B cell (primary cell): ENCODE data around the gene BZW1. TPM values are rescaled to one million over a fixed set of nuclear protein-coding genes. Genes with fewer than 3 reads are reported as not detected.

Source experiments
- ATAC-seq: fragments of 200-7000 bp; cut with Tn5 transposase; one replicate; pipeline ENCODE4 v1.10.0; 2021; ENCODE audit warnings: low read depth, mild to moderate bottlenecking, moderate number of reproducible peaks, moderate library complexity
- CTCF ChIA-PET: fragments of 350-600 bp; sonication (Branson Sonifier 250); formaldehyde crosslinking; loops from one replicate; lab custom pipeline; 2021; ENCODE audit warnings: antibody characterized with exemption, inconsistent platforms; lab: Charles Lee
- POLR2A ChIA-PET: fragments of 350-600 bp; sonication (Branson Sonifier 250); formaldehyde crosslinking; loops from one replicate; lab custom pipeline; 2021; ENCODE audit warnings: antibody characterized with exemption; lab: Charles Lee
- DNase-seq: peaks from one replicate; pipeline ENCODE4 v3.0.0; 2013
- H2AFZ ChIP-seq: 2 replicates; pipeline ENCODE4 v1.6.1; 2012; ENCODE audit warnings: mild to moderate bottlenecking, low read depth, low read length; ENCODE audit not compliant: insufficient read depth, poor library complexity, severe bottlenecking
- H3K27ac ChIP-seq, 2 donors: 1 replicate in 1 of 2; 2 replicates in 1 of 2; pipeline ENCODE4 v1.5.1; 2012 to 2013; ENCODE audit warnings: low read length in 2 of 2, mild to moderate bottlenecking in 2 of 2, moderate library complexity in 1 of 2
- H3K27me3 ChIP-seq, 4 experiments: fragments of 200-600 bp in 1 of 4; sonication (generic) in 1 of 4; replicated peaks in 1 of 4; 1 replicate in 2 of 4; 2 replicates in 2 of 4; pipeline versions ENCODE4 v1.6.1 to v1.7.0; 2013 to 2016; ENCODE audit warnings: low read length in 3 of 4, mild to moderate bottlenecking in 2 of 4, mixed read lengths in 1 of 4, moderate library complexity in 1 of 4; ENCODE audit not compliant: insufficient read depth in 4 of 4, control insufficient read depth in 3 of 4; ENCODE audit errors: control extremely low read depth in 1 of 4
- H3K36me3 ChIP-seq, 2 experiments: replicated peaks in 1 of 2; 1 replicate in 1 of 2; 2 replicates in 1 of 2; pipeline versions ENCODE4 v1.6.1 to v1.7.1; 2013; ENCODE audit warnings: low read length in 1 of 2; ENCODE audit not compliant: insufficient read depth in 2 of 2, control insufficient read depth in 1 of 2; ENCODE audit errors: control extremely low read depth in 1 of 2, extremely low read depth in 1 of 2
- H3K4me1 ChIP-seq, 2 donors: fragments of 200-600 bp in 1 of 2; sonication (generic) in 1 of 2; 1 replicate in 1 of 2; 2 replicates in 1 of 2; pipeline versions ENCODE4 v1.5.1 to v1.6.1; 2013 to 2017; ENCODE audit warnings: low read length in 2 of 2; ENCODE audit not compliant: control insufficient read depth in 2 of 2, insufficient read depth in 2 of 2
- H3K4me2 ChIP-seq: replicated peaks from 2 replicates; pipeline ENCODE3; 2012; ENCODE audit warnings: mild to moderate bottlenecking, low read depth, low read length; ENCODE audit not compliant: poor library complexity, severe bottlenecking
- H3K4me3 ChIP-seq, 5 experiments: fragments of 200-600 bp in 1 of 5; sonication (generic) in 1 of 5; 1 replicate in 3 of 5; 2 replicates in 2 of 5; pipeline versions ENCODE4 v1.5.1 to v1.7.0; 2011 to 2016; ENCODE audit warnings: low read length in 4 of 5, mild to moderate bottlenecking in 4 of 5, low read depth in 2 of 5, control low read depth in 1 of 5, moderate library complexity in 1 of 5; ENCODE audit not compliant: insufficient read depth in 1 of 5; ENCODE audit errors: control extremely low read depth in 1 of 5, extremely low read depth in 1 of 5
- H3K79me2 ChIP-seq: fragments of 200-600 bp; sonication (generic); one replicate; pipeline ENCODE4 v1.6.0; 2016; ENCODE audit warnings: low read length; ENCODE audit not compliant: control insufficient read depth, insufficient read depth
- H3K9ac ChIP-seq: fragments of 200-600 bp; sonication (generic); 2 replicates; pipeline ENCODE4 v1.6.1; 2017; ENCODE audit warnings: mild to moderate bottlenecking, low read length, moderate library complexity
- H3K9me3 ChIP-seq, 3 donors: one replicate each; pipeline versions ENCODE4 v1.6.1 to v1.7.1; 2013; ENCODE audit warnings: low read length in 2 of 3; ENCODE audit not compliant: control insufficient read depth in 2 of 3, insufficient read depth in 1 of 3; ENCODE audit errors: control extremely low read depth in 1 of 3
- H4K20me1 ChIP-seq: 2 replicates; pipeline ENCODE4 v1.6.0; 2012; ENCODE audit warnings: mild to moderate bottlenecking, low read length; ENCODE audit not compliant: insufficient read depth, control insufficient read depth, poor library complexity, severe bottlenecking
- H3K27ac Mint-ChIP-seq: one replicate; pipeline ENCODE4 v1.8.0; 2021; ENCODE audit warnings: mixed read lengths
- H3K27me3 Mint-ChIP-seq: one replicate; pipeline ENCODE4 v1.8.0; 2021; ENCODE audit warnings: mixed read lengths
- H3K4me1 Mint-ChIP-seq: one replicate; pipeline ENCODE4 v1.8.0; 2021; ENCODE audit warnings: mixed read lengths
- H3K4me3 Mint-ChIP-seq: one replicate; pipeline ENCODE4 v1.8.0; 2021; ENCODE audit warnings: mixed read lengths
- H3K9me3 Mint-ChIP-seq: one replicate; pipeline ENCODE4 v1.8.0; 2022; ENCODE audit warnings: mixed read lengths; ENCODE audit not compliant: insufficient read depth
- CTCF ChIP-seq: fragments of 200-600 bp; IDR thresholded peaks from one replicate; pipeline ENCODE4 v1.8.0; 2022; ENCODE audit warnings: antibody characterized with exemption, mild to moderate bottlenecking
- EZH2 ChIP-seq: IDR thresholded peaks from 2 replicates; pipeline ENCODE4 v1.6.1; 2012; ENCODE audit warnings: borderline replicate concordance, low read depth, mild to moderate bottlenecking, moderate library complexity, low read length; ENCODE audit not compliant: insufficient read depth, poor library complexity, severe bottlenecking
- WGBS: methylation state at CpG from one replicate; pipeline ENCODE4 v1.1.5; 2013; ENCODE audit warnings: missing lambda C conversion rate; ENCODE audit not compliant: insufficient coverage; 5-methylcytosine and 5-hydroxymethylcytosine counted together
- intact Hi-C: fragments of 100-400 bp; cut with micrococcal nuclease; formaldehyde crosslinking; loops from one replicate; pipeline ENCODE4 v1.10.0; 2022
- polyA plus RNA-seq: library from polyadenylated mRNA; depleted of rRNA; stranded (reverse); fragments of >200 nt; gene quantifications from 2 replicates; pipeline ENCODE4 v1.2.3, GENCODE V29; 2012
- total RNA-seq, 2 donors: library from RNA; stranded (reverse); fragments of 120-200 nt in 1 of 2; gene quantifications; 1 replicate in 1 of 2; 2 replicates in 1 of 2; pipeline versions ENCODE4 v1.2.3 to v1.2.4, GENCODE V29; 2013 to 2022

The BZW1 gene
- total and polyA plus RNA-seq, 2 donors (not counting 1 experiment from before 2014, with no cell fraction given), result 53.8 to 109 TPM

- Histone ChIP-seq H3K79me2 (peaks cover 17% of the 10 kb centered on the region), H3K4me3 (no peak overlapping the region), H3K36me3 (peaks cover 6 to 22% of the 10 kb centered on the region in 2 experiments), H3K4me2 (no peak overlapping the region), H2AFZ (no peak overlapping the region), H3K9ac (no peak overlapping the region), H4K20me1 (no peaks in the 10 kb centered on the region), H3K27me3 (no peaks in the 10 kb centered on the region), H3K27ac (no peak overlapping the region), H3K9me3 (no peaks in the 10 kb centered on the region), H3K4me1 (peaks cover 4 to 11% of the 10 kb centered on the region in 2 donors)
- ATAC-seq (no peak), DNase-seq (no peak)
- H3K27ac Mint-ChIP-seq, result no peak overlapping the region
- 72% methylated on average over 2 of the region's 2 CpGs for WGBS
- TF ChIP-seq EZH2 (no peak), CTCF (no peak)
- POLR2A ChIA-PET, result interaction anchor here (0.7 to 1.3 kb wide), 2 partner anchors 11 to 156 kb away, joined by 3 read pairs; no protein-coding TSS in a partner anchor
- H3K27me3 Mint-ChIP-seq, result no peaks in the 10 kb centered on the region
- peaks cover 13% of the 10 kb centered on the region for H3K4me1 Mint-ChIP-seq
- intact Hi-C loops, result loop anchor here (10.0 kb wide), 2 partner anchors 344 to 1396 kb away; partner anchors contain the start of genes NOP58 and SGO2
- no peaks in the 10 kb centered on the region for H3K9me3 Mint-ChIP-seq
- H3K4me3 Mint-ChIP-seq, result no peak overlapping the region
- CTCF ChIA-PET, result no interaction called here
Observed at GRCh38 chr2:200869014-200869413, 57.3 kb downstream of the BZW1 start.

- no peak for TF ChIP-seq CTCF
- no peak for TF ChIP-seq EZH2
- H3K4me1 ChIP-seq, result no peaks in the 10 kb centered on the region
Observed at GRCh38 chr2:200871151-200871550, 59.4 kb downstream of the BZW1 start.

More at GRCh38 chr2:200871151-200871550, 59.4 kb downstream of the BZW1 start:
- Histone ChIP-seq H3K79me2 (peaks cover 3% of the 10 kb centered on the region), H3K9ac (no peak overlapping the region), H2AFZ (no peak overlapping the region), H3K4me3 (no peak overlapping the region), H3K9me3 (no peaks in the 10 kb centered on the region), H3K36me3 (peaks cover 6 to 38% of the 10 kb centered on the region in 2 experiments), H3K27me3 (no peaks in the 10 kb centered on the region), H4K20me1 (no peaks in the 10 kb centered on the region), H3K27ac (no peak overlapping the region), H3K4me2 (no peak overlapping the region)
- WGBS, result no CpG with 5 or more reads among the region's 3 CpGs
- ChIA-PET CTCF (no interaction called here), POLR2A (interaction anchor here (0.7 kb wide), 1 partner anchor 12 kb away, joined by 3 read pairs; no protein-coding TSS in a partner anchor)
- no peaks in the 10 kb centered on the region for H3K9me3 Mint-ChIP-seq
- peaks cover 6% of the 10 kb centered on the region for H3K4me1 Mint-ChIP-seq
- no peaks in the 10 kb centered on the region for H3K27me3 Mint-ChIP-seq
- ATAC-seq (no peak), DNase-seq (no peak)
- H3K4me3 Mint-ChIP-seq, result no peak overlapping the region
- intact Hi-C loops, result no loop called here
- H3K27ac Mint-ChIP-seq, result no peak overlapping the region
